GM18520 (cell line): ENCODE data around the gene ZNF423.
"Not testable (repeated sequence)": the region's sequence is repeated elsewhere in the genome, so short reads cannot be mapped to it uniquely, and the experiment has no call there.

Experiments
- ATAC-seq: cut with Tn5 transposase; IDR thresholded peaks from one replicate; pipeline ENCODE4 v1.9.1; 2021; ENCODE audit not compliant: unreplicated experiment

Gene ZNF423

GRCh38 chr16:49871824-49872223 is 15.9 kb upstream of the ZNF423 start:
- not testable (repeated sequence) for ATAC-seq

GRCh38 chr16:49869731-49870130 is 13.8 kb upstream of the ZNF423 start:
- ATAC-seq = no peak

- no peak for ATAC-seq
Observed at GRCh38 chr16:49867796-49868668, 12.1 kb upstream of the ZNF423 start.

GRCh38 chr16:49867234-49867633 is 11.3 kb upstream of the ZNF423 start:
- no peak for ATAC-seq

- ATAC-seq = no peak
Observed at GRCh38 chr16:49866595-49867071, 10.7 kb upstream of the ZNF423 start.

GRCh38 chr16:49862694-49863093 is 6.8 kb upstream of the ZNF423 start:
- ATAC-seq = no peak

- ATAC-seq = no peak
Observed at GRCh38 chr16:49861299-49861698, 5.4 kb upstream of the ZNF423 start.

- ATAC-seq = no peak
Observed at GRCh38 chr16:49860593-49860992, 4.7 kb upstream of the ZNF423 start.

GRCh38 chr16:49859125-49859811 is 3.4 kb upstream of the ZNF423 start:
- no peak for ATAC-seq

- ATAC-seq = no peak
Observed at GRCh38 chr16:49858200-49859124, 2.5 kb upstream of the ZNF423 start.

GRCh38 chr16:49857423-49858181 is 1.7 kb upstream of the ZNF423 start:
- ATAC-seq = no peak

- no peak for ATAC-seq
Observed at GRCh38 chr16:49856672-49857330, 889 bp upstream of the ZNF423 start.

- ATAC-seq = no peak
Observed at GRCh38 chr16:49855280-49855821, 561 bp downstream of the ZNF423 start.

GRCh38 chr16:49854796-49855203 is 1.1 kb downstream of the ZNF423 start:
- ATAC-seq = no peak

GRCh38 chr16:49854188-49854795 is 1.6 kb downstream of the ZNF423 start:
- no peak for ATAC-seq

- no peak for ATAC-seq
Observed at GRCh38 chr16:49852279-49852678, 3.6 kb downstream of the ZNF423 start.

GRCh38 chr16:49851468-49851787 is 4.5 kb downstream of the ZNF423 start:
- no peak for ATAC-seq

- ATAC-seq = no peak
Observed at GRCh38 chr16:49850558-49851467, 5.1 kb downstream of the ZNF423 start.
